Measurements from ENCODE around the gene PIK3R5.
"Not testable (repeated sequence)": the region's sequence is repeated elsewhere in the genome, so short reads cannot be mapped to it uniquely, and the experiment has no call there.

Gene PIK3R5

DNA sequence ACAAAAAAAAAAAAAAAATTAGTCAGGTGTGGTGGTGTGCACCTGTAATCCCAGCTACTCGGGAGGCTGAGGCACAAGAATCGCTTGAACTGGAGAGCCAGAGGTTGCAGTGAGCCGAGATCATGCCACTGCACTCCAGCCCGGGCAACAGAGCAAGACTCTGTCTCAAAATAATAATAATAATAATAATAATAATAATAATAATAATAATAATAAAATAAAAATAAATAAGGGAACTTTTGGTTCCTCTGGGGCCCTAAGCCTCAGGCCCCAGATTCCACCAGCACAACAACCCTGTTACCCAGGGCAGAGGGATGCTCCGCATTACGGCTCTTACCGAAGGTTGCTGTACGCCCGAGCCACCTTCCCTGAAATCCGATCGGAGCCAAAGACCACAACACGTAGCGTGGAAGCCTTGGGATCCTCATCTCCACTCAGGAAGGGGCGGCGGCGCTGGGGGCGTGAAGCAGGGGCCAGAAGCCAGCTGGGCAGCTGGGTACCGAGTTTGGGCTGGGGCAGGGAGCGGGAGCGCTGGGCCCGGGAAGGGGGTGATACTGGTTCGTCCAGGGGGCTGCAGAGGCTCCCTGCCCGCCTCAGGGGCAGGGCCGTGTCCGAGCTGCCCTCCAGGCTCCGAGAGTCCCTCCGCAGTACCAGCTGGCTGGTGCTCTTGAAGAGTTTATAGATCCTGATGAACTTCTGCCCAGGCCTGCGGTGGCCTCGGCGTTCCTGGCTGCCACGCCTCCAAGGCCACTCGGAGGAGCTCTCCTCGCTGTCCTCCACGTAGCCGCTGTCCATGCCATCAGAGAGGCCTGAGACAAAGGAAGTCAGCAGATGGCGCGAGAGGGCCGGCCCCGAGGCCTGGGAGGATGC lies 77.4 kb downstream of the PIK3R5 start:
- TF ChIP-seq, protein P1, sequence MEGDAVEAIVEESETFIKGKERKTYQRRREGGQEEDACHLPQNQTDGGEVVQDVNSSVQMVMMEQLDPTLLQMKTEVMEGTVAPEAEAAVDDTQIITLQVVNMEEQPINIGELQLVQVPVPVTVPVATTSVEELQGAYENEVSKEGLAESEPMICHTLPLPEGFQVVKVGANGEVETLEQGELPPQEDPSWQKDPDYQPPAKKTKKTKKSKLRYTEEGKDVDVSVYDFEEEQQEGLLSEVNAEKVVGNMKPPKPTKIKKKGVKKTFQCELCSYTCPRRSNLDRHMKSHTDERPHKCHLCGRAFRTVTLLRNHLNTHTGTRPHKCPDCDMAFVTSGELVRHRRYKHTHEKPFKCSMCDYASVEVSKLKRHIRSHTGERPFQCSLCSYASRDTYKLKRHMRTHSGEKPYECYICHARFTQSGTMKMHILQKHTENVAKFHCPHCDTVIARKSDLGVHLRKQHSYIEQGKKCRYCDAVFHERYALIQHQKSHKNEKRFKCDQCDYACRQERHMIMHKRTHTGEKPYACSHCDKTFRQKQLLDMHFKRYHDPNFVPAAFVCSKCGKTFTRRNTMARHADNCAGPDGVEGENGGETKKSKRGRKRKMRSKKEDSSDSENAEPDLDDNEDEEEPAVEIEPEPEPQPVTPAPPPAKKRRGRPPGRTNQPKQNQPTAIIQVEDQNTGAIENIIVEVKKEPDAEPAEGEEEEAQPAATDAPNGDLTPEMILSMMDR (IDR thresholded peaks at IDR 0.05; ENCODE audit: low read depth, low read length, missing control alignments), result peak; percentile 66
- H3K27me3 ChIP-seq (replicated peaks), result no peaks in the 10 kb centered on the region
- H3K4me3 ChIP-seq (ENCODE audit: low read depth, low read length), result no peak overlapping the region
- H3K27ac ChIP-seq, result no peak overlapping the region
- peak; percentile 51 for DNase-seq
- H3K36me3 ChIP-seq (replicated peaks), result no peaks in the 10 kb centered on the region
- in situ Hi-C loops (cut with HindIII; ENCODE audit: low pct_ligation_motif_present, low sequenced_read_pairs), result no loop called here

DNA sequence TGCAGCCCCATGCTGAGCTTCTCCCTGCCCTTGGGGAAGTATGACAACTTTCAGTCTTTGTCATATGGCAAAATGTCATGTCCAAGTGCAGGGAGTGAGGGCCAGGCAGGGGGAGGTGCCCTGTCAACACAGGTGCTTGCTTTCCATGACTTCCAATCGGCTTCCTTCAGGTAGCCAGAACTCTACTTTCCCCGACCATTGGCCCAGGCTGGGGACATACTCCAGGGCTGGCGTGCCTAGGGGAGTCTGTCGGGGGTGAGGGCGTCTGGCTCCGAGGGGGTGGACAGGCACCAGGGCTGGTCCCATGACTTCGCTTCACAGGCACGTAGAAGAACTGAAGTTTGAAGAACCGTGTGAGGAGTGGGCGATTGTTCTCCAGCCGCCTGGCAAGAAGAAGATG lies 78.2 kb downstream of the PIK3R5 start:
- TF ChIP-seq, protein P1 (IDR thresholded peaks at IDR 0.05; ENCODE audit: low read depth, low read length, missing control alignments), result no peak
- H3K27ac ChIP-seq, result no peak overlapping the region
- H3K4me3 ChIP-seq (ENCODE audit: low read depth, low read length), result no peak overlapping the region
- no peaks in the 10 kb centered on the region for H3K27me3 ChIP-seq (replicated peaks)
- DNase-seq, result no peak
- in situ Hi-C loops (cut with HindIII; ENCODE audit: low pct_ligation_motif_present, low sequenced_read_pairs), result no loop called here
- H3K36me3 ChIP-seq (replicated peaks), result no peaks in the 10 kb centered on the region

DNA sequence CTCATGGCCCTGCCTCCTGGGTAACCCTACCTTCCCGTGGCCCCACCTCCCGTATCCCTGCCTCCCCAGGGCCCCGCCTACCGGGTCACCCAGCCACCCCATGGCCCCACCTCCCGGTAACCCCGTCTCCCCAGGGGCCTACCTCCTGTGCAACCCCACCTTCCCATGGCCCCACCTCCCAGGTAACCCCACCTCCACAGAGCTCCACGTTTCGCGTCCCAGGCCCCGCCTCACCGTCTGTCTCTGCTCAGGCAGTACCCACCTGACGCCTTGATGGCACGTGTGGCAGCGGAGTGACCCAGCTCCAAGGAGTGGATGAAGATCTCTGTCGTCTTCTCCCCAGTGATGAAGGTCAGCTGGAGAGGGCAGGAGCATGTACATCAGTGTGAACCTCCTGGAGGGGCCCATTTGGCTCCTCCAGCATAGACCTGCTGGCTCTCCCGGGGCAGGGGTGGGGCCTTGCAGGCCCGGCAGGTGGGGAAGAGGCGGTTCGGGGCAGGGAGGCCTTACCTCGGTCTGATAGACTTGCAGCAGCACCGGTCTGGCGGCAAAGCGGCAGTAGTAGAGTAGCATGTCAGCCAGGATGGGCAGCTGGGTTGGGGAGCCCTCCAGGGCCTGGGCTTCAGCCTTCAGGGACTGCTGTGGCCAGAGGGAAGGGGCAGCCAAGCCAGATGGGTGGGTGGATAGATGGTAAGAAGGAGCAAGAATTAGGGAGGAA lies 79.4 kb downstream of the PIK3R5 start:
- TF ChIP-seq, protein P1 (IDR thresholded peaks at IDR 0.05; ENCODE audit: low read depth, low read length, missing control alignments), result no peak
- in situ Hi-C loops (cut with HindIII; ENCODE audit: low pct_ligation_motif_present, low sequenced_read_pairs), result no loop called here
- no peaks in the 10 kb centered on the region for H3K36me3 ChIP-seq (replicated peaks)
- no peaks in the 10 kb centered on the region for H3K27me3 ChIP-seq (replicated peaks)
- H3K4me3 ChIP-seq (ENCODE audit: low read depth, low read length), result no peak overlapping the region
- DNase-seq, result no peak
- no peak overlapping the region for H3K27ac ChIP-seq

DNA sequence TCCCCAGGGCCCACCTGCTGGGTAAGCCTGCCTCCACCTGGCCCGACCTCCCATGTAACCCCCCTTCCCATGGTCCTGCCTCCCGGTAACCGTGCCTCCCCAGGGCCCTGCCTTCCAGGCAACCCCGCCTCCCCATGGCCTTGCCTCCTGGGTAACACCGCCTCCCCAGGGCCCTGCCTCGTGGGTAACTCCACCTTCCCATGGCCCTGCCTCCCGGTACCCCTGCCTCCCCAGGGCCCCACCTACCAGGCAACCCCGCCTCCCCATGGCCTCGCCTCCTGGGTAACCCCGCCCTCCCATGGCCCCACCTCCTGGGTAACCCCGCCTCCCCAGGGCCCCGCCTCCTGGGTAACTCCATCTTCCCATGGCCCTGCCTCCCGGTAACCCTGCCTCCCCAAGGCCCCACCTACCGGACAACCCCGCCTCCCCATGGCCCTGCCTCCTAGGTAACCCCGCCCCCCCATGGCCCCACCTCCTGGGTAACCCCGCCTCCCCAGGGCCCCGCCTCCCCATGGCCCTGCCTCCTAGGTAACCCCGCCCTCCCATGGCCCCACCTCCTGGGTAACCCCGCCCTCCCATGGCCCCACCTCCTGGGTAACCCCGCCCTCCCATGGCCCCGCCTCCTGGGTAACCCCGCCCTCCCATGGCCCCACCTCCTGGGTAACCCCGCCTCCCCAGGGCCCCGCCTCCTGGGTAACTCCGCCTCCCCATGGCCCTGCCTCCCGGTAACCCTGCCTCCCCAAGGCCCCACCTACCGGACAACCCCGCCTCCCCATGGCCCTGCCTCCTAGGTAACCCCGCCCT lies 80.1 kb downstream of the PIK3R5 start:
- H3K36me3 ChIP-seq (replicated peaks); H3K4me3 ChIP-seq (ENCODE audit: low read depth, low read length); H3K27me3 ChIP-seq (replicated peaks); H3K27ac ChIP-seq; in situ Hi-C loops (cut with HindIII; ENCODE audit: low pct_ligation_motif_present, low sequenced_read_pairs); DNase-seq: not testable (repeated sequence)

DNA sequence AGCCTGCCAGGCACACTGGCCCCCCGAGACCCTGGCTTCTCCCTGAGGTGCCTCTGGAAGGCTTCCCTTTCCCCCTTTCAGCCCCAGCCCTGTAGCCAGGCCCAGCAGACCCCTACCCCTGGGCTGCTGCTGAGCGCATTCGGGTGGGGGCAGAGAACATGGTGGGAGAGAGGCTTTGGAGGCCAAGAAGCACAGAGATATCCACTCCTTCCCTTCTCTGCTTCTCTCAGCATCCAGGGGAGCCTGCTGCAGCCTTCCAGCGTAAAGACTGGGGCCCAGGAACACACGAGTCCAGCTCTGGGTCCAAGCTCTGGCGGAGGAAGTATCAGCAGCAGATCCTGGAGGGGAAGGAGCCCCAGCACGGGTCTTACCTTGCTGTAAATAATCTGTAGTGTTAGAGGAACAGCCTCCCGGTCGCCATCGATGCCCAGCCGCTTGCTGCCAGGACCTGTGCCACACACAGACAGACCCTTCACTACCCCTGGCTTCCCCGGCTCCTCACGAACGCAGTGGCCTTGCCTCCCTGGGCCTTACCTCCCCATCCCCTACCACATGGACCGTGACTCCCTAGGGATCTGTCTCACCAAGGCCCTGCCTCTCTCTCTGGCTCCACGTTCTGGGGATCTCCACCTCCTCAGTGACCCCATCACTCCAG lies 81.0 kb downstream of the PIK3R5 start:
- H3K27ac ChIP-seq, result no peak overlapping the region
- in situ Hi-C loops (cut with HindIII; ENCODE audit: low pct_ligation_motif_present, low sequenced_read_pairs), result no loop called here
- no peaks in the 10 kb centered on the region for H3K36me3 ChIP-seq (replicated peaks)
- no peaks in the 10 kb centered on the region for H3K27me3 ChIP-seq (replicated peaks)
- TF ChIP-seq, protein P1 (IDR thresholded peaks at IDR 0.05; ENCODE audit: low read depth, low read length, missing control alignments), result no peak
- DNase-seq, result no peak
- no peak overlapping the region for H3K4me3 ChIP-seq (ENCODE audit: low read depth, low read length)
